Upper lobe of left lung (tissue), 6 donors: ENCODE data around the gene CHI3L1. TPM values are rescaled to one million over a fixed set of nuclear protein-coding genes. Genes with fewer than 3 reads are reported as not detected.

ENCODE experiments used
- ATAC-seq, 2 donors: fragments of 200-7000 bp; cut with Tn5 transposase; one replicate each; pipeline ENCODE4 v1.9.1; 2022; ENCODE audit warnings: mild to moderate bottlenecking in 2 of 2, moderate library complexity in 2 of 2; ENCODE audit not compliant: low FRiP score in 2 of 2
- DNase-seq, 2 donors: peaks; one replicate each; pipeline ENCODE4 v3.0.0-alpha.2; 2019 to 2020
- H3K27ac ChIP-seq, 4 donors: fragments of 200-600 bp; sonication (generic); one replicate each; pipeline ENCODE4 v1.5.1; 2016 to 2019
- H3K27me3 ChIP-seq, 4 donors: fragments of 200-600 bp; sonication (generic); one replicate each; pipeline ENCODE4 v1.5.1; 2017 to 2019
- H3K36me3 ChIP-seq, 4 donors: fragments of 200-600 bp; sonication (generic); one replicate each; pipeline ENCODE4 v1.5.1; 2016 to 2019
- H3K4me1 ChIP-seq, 4 donors: fragments of 200-600 bp; sonication (generic); one replicate each; pipeline ENCODE4 v1.5.1; 2018 to 2019
- H3K4me3 ChIP-seq, 4 donors: fragments of 200-600 bp; sonication (generic); one replicate each; pipeline ENCODE4 v1.5.1; 2017 to 2019; ENCODE audit warnings: mild to moderate bottlenecking in 2 of 4, moderate library complexity in 1 of 4
- H3K9me3 ChIP-seq, 4 donors: fragments of 200-600 bp; sonication (generic); one replicate each; pipeline ENCODE4 v1.5.1; 2018 to 2019
- EP300 ChIP-seq, 4 donors: sonication (generic); formaldehyde crosslinking; IDR thresholded peaks; one replicate each; pipeline ENCODE4 v1.5.1; 2017; ENCODE audit warnings: antibody characterized with exemption in 4 of 4, control low read depth in 2 of 4
- POLR2A ChIP-seq, 4 donors: fragments of 450-650 bp; IDR thresholded peaks; one replicate each; pipeline ENCODE4 v1.5.1; 2016 to 2017; ENCODE audit warnings: antibody characterized with exemption in 4 of 4, mild to moderate bottlenecking in 2 of 4
- POLR2AphosphoS5 ChIP-seq, 2 donors: sonication (generic); formaldehyde crosslinking; IDR thresholded peaks; one replicate each; pipeline ENCODE4 v1.5.1; 2017; ENCODE audit warnings: antibody characterized with exemption in 2 of 2
- WGBS, 2 donors: methylation state at CpG; one replicate each; pipeline ENCODE4 v1.1.5; 2017 to 2018; 5-methylcytosine and 5-hydroxymethylcytosine counted together
- total RNA-seq, 6 donors: library from RNA; depleted of rRNA in 4 of 6; stranded (reverse); fragments of >200 nt in 4 of 6; gene quantifications; one replicate each; pipeline versions ENCODE4 v1.1.0 to v1.2.1, GENCODE V29; 2016 to 2021
- TF ChIP-seq, protein P1 (sequence below), 6 experiments: fragments of 450-650 bp in 4 of 6; fragments of 200-600 bp in 2 of 6; sonication (generic) in 2 of 6; IDR thresholded peaks; one replicate each; pipeline ENCODE4 v1.5.1; 2016 to 2019; ENCODE audit warnings: antibody characterized with exemption in 6 of 6
- donor health status: DM: no; HTN: no; CAD: no; lungs with moderate emphysema.
- donor health status: DM: no; HTN: yes; CAD: no; lungs with severe emphysema.

The CHI3L1 gene
- total RNA-seq, 6 donors from 2014 or later, result 12.3 to 68.4 (median 52.4) TPM

DNA sequence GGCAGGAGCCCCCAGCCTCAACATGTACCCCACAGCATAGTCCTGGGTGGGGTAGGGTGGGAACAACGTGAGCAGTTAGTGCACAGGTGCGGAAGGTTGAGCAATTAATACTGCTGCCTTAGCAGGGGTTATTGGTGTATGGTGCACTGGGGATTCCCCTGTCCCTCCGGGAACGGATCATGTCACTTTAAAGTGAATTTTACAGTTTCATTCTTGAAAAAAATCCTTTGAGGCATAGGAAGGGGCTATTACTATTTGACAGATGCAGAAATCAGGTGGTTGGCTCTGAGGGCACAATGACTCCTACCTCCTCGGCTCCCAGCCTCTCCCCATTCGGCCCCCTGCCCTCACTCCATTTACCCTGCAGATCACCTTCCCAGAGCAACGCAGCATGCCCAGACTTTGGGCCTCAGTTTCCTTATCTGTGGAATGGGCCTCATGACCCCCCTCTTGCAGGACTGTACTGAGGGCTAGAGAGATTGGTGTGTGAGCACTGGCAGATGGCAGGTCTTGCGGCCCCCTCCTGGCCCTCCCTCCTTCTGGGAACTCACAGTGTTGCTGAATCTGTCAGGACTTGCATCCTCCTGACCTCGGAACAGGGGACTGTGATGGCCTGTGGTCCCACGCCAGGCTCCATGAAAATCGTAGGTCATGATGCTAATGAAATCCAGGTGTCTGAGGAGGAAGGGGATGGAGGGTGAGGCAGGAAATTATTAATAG is 5.7 kb downstream of the CHI3L1 start:
- Histone ChIP-seq H3K4me1 (peaks cover 3 to 18% (median 11%) of the 10 kb centered on the region in 4 donors), H3K27ac (no peak overlapping the region), H3K4me3 (no peak overlapping the region), H3K9me3 (no peaks in the 10 kb centered on the region), H3K27me3 (no peaks in the 10 kb centered on the region), H3K36me3 (peaks cover 0 to 5% (median 0%) of the 10 kb centered on the region in 4 donors)
- ATAC-seq (no peak), DNase-seq (no peak)
- 81 to 86% methylated on average over 10 to 11 of the region's 11 CpGs for WGBS, 2 donors
- TF ChIP-seq EP300 (IDR thresholded peaks at IDR 0.05) (no peak), POLR2AphosphoS5 (IDR thresholded peaks at IDR 0.05) (no peak), POLR2A (IDR thresholded peaks at IDR 0.05) (no peak)
- TF ChIP-seq, protein P1, sequence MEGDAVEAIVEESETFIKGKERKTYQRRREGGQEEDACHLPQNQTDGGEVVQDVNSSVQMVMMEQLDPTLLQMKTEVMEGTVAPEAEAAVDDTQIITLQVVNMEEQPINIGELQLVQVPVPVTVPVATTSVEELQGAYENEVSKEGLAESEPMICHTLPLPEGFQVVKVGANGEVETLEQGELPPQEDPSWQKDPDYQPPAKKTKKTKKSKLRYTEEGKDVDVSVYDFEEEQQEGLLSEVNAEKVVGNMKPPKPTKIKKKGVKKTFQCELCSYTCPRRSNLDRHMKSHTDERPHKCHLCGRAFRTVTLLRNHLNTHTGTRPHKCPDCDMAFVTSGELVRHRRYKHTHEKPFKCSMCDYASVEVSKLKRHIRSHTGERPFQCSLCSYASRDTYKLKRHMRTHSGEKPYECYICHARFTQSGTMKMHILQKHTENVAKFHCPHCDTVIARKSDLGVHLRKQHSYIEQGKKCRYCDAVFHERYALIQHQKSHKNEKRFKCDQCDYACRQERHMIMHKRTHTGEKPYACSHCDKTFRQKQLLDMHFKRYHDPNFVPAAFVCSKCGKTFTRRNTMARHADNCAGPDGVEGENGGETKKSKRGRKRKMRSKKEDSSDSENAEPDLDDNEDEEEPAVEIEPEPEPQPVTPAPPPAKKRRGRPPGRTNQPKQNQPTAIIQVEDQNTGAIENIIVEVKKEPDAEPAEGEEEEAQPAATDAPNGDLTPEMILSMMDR (IDR thresholded peaks at IDR 0.05), result no peak

DNA sequence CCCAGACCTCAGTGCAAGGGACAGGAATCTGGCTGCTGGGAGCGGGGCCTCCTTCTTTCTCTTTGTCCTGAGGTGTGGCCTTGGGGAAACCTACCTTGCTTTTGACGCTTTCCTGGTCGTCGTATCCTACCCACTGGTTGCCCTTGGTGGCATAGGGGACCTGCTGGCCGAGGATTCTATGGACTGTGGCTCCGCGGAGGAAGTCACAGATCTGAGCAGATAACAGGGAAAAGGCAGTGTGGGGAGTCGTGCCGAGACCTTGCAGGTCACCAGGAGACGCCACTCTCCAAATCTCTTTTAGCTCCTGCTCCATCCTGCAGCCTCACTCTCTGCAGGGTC is 6.9 kb downstream of the CHI3L1 start:
- ATAC-seq (no peak), DNase-seq (no peak)
- Histone ChIP-seq H3K4me3 (no peak overlapping the region), H3K9me3 (no peaks in the 10 kb centered on the region), H3K4me1 (peaks cover 3 to 24% (median 14%) of the 10 kb centered on the region in 4 donors), H3K36me3 (peaks cover 0 to 5% (median 0%) of the 10 kb centered on the region in 4 donors), H3K27ac (no peak overlapping the region), H3K27me3 (no peaks in the 10 kb centered on the region)
- WGBS, 2 donors, result 90 to 92% methylated on average over 10 of the region's 10 CpGs
- TF ChIP-seq POLR2A (IDR thresholded peaks at IDR 0.05) (no peak), POLR2AphosphoS5 (IDR thresholded peaks at IDR 0.05) (no peak), EP300 (IDR thresholded peaks at IDR 0.05) (no peak)
- TF ChIP-seq, protein P1 (IDR thresholded peaks at IDR 0.05), result no peak

DNA sequence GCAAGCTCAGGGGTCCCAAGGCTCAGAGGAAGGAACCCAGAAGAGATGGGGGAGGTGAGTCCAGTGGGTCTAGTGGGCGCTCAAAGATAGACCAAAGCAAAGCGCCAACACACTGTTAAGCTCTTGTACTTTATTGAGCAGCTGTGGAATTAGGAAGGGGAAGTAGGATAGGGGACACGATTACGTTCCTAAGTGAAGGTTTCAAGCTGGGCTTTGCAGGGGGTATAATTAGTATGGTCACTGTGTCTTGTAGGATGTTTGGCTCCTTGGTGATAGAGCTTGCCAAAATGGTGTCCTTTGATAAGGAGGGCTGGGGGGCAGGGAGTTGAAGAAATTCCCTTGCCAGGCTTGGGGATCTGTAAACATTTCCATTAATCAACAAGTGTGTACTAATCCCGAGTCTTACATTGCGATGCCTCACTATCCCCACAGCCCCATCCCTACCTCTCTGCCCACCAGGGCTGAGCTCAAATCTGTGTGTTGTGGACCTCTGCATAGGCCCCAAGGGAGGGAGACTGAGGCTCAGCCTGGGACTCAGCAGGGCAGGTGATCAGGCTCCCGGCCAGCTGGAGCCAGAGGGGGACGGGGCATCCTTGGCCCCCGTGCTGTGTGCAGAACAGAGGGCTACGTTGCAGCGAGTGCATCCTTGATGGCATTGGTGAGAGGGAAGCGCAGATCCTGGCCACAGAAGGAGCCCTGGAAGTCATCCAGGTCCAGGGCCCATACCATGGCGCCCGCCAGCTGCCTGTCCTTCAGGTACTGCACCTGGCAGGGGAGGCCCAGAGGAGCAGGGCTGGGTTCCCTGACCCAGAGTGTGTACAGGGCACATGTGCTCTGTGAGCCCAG is 7.5 kb downstream of the CHI3L1 start:
- no peaks in the 10 kb centered on the region for H3K27me3 ChIP-seq
- TF ChIP-seq POLR2A (IDR thresholded peaks at IDR 0.05) (no peak), POLR2AphosphoS5 (IDR thresholded peaks at IDR 0.05) (no peak), EP300 (IDR thresholded peaks at IDR 0.05) (no peak)
- TF ChIP-seq, protein P1 (IDR thresholded peaks at IDR 0.05), result no peak
- H3K4me1 ChIP-seq, result peaks cover 3 to 24% (median 14%) of the 10 kb centered on the region in 4 donors
- no peak overlapping the region for H3K4me3 ChIP-seq
- peaks cover 0 to 5% (median 0%) of the 10 kb centered on the region in 4 donors for H3K36me3 ChIP-seq
- DNase-seq (no peak), ATAC-seq (no peak)
- H3K27ac ChIP-seq, result no peak overlapping the region
- 89 to 90% methylated on average over 7 to 14 of the region's 14 CpGs for WGBS, 2 donors
- H3K9me3 ChIP-seq, result no peaks in the 10 kb centered on the region

DNA sequence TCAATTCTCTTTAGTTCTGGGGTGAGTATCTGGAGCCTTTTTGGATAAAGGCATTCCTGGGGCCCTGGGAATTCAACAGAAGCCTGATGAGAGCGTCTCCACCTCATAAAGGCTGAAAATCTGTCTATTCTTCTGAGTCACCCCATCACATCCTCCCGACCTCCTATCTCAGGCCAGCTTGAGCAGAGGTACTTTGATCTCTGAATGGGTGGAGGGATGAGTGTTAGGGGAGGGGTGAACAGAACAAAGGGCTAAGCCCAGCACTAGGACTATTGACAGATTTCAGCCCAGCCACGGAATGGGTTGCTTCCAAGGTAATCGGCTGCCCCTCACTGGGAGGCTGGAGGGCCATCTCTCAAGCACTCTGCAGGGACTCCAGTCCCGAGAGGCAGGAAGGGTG is 8.4 kb downstream of the CHI3L1 start:
- H3K27ac ChIP-seq, result no peak overlapping the region
- WGBS, 2 donors, result 72 to 79% methylated on average over 2 to 5 of the region's 5 CpGs
- peaks cover 0 to 5% (median 0%) of the 10 kb centered on the region in 4 donors for H3K36me3 ChIP-seq
- no peak overlapping the region for H3K4me3 ChIP-seq
- H3K4me1 ChIP-seq, result peaks cover 3 to 24% (median 14%) of the 10 kb centered on the region in 4 donors
- ATAC-seq, result no peak
- DNase-seq, result no peak
- TF ChIP-seq, protein P1 (IDR thresholded peaks at IDR 0.05), result no peak
- TF ChIP-seq EP300 (IDR thresholded peaks at IDR 0.05), result no peak
- H3K9me3 ChIP-seq, result no peaks in the 10 kb centered on the region
- H3K27me3 ChIP-seq, result no peaks in the 10 kb centered on the region
